Measurements from ENCODE around the gene TMX2.

GRCh38 chr11:57742087-57742452 is 29.7 kb downstream of the TMX2 start:
- TF ChIP-seq CTCF (IDR thresholded peaks at IDR 0.05) = no peak
- TF ChIP-seq HMGXB4 (CRISPR knock-in tag; IDR thresholded peaks at IDR 0.05; ENCODE audit: borderline replicate concordance) = no peak
- TF ChIP-seq RARB (CRISPR knock-in tag; IDR thresholded peaks at IDR 0.05) = no peak
